NB4 (cell line): ENCODE results near the gene EI24.

Source experiments
- DNase-seq: peaks from one replicate; pipeline ENCODE4 v3.0.0; 2010; ENCODE audit warnings: low read depth
- H3K4me3 ChIP-seq: one replicate; pipeline ENCODE4 v1.5.1; 2011; ENCODE audit warnings: mild to moderate bottlenecking, low read depth, low read length, moderate library complexity
- CTCF ChIP-seq: IDR thresholded peaks from one replicate; pipeline ENCODE4 v1.5.1; 2012; ENCODE audit warnings: low read depth, low read length
- MYC ChIP-seq: IDR thresholded peaks from 2 replicates; pipeline ENCODE4 v1.6.1; 2011; ENCODE audit warnings: low read depth, low read length
- POLR2A ChIP-seq: IDR thresholded peaks from 2 replicates; pipeline ENCODE4 v1.6.1; 2011; ENCODE audit warnings: mild to moderate bottlenecking; ENCODE audit not compliant: insufficient read length; ENCODE audit errors: extremely low read depth
- TF ChIP-seq, protein P1 (sequence below): IDR thresholded peaks from 2 replicates; pipeline ENCODE4 v1.6.1; 2011; ENCODE audit warnings: low read depth, low read length

Gene EI24

GRCh38 chr11:125593114-125593820 is 24.0 kb downstream of the EI24 start:
- no peak for DNase-seq
- TF ChIP-seq, protein P1, sequence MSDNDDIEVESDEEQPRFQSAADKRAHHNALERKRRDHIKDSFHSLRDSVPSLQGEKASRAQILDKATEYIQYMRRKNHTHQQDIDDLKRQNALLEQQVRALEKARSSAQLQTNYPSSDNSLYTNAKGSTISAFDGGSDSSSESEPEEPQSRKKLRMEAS: peak; percentile 27; the same call in 1 of the 2 replicates
- TF ChIP-seq MYC (peak; percentile 23; the same call in 1 of the 2 replicates), POLR2A (no peak)
- peak overlapping the region; percentile 82 for H3K4me3 ChIP-seq

- no peak for TF ChIP-seq MYC
- TF ChIP-seq POLR2A: no peak
- TF ChIP-seq, protein P1: no peak
- TF ChIP-seq CTCF: no peak
- no peak for DNase-seq
- no peak overlapping the region for H3K4me3 ChIP-seq
Observed at GRCh38 chr11:125594958-125595357, 25.7 kb downstream of the EI24 start.

GRCh38 chr11:125600663-125601062 is 31.4 kb downstream of the EI24 start:
- no peak overlapping the region for H3K4me3 ChIP-seq
- TF ChIP-seq CTCF: no peak
- TF ChIP-seq POLR2A: no peak
- TF ChIP-seq, protein P1: no peak
- TF ChIP-seq MYC: no peak
- DNase-seq: no peak

GRCh38 chr11:125603207-125603606 is 33.9 kb downstream of the EI24 start:
- no peak overlapping the region for H3K4me3 ChIP-seq
- TF ChIP-seq CTCF (no peak), POLR2A (no peak), MYC (no peak)
- TF ChIP-seq, protein P1: no peak
- DNase-seq: no peak

DNA sequence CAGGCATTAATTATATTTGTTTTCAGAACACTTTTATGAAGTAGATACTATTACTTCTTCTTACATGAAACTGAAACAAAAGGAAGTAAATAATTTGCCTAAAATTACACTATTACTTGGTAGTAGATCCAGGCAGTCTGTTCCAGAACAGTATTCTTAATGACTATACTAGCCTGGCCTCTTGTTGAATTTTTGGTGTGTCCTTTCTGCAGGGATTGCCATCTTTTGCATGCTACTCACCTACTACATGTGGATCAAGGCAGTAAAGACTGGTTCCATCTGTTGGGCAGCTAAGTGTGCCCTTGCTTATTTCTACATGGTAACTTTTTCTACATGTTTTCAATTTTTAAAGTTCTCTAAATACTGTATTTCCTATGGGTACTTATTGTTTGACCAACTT is 36.1 kb downstream of the EI24 start:
- no peak overlapping the region for H3K4me3 ChIP-seq
- DNase-seq: no peak
- TF ChIP-seq CTCF: no peak
- TF ChIP-seq, protein P1: no peak
- no peak for TF ChIP-seq POLR2A
- TF ChIP-seq MYC: no peak

GRCh38 chr11:125609545-125609944 is 40.3 kb downstream of the EI24 start:
- H3K4me3 ChIP-seq: no peak overlapping the region
- TF ChIP-seq, protein P1: no peak
- TF ChIP-seq CTCF: no peak
- no peak for TF ChIP-seq MYC
- TF ChIP-seq POLR2A: no peak
- DNase-seq: no peak
